ENCODE data around the gene DIAPH3. TPM values are rescaled to one million over a fixed set of nuclear protein-coding genes. Genes with fewer than 3 reads are reported as not detected.

DIAPH3 gene
- polyA plus RNA-seq, 1 of the 3 experiments (the other 2 are of a cell fraction): 5.4 TPM

DNA sequence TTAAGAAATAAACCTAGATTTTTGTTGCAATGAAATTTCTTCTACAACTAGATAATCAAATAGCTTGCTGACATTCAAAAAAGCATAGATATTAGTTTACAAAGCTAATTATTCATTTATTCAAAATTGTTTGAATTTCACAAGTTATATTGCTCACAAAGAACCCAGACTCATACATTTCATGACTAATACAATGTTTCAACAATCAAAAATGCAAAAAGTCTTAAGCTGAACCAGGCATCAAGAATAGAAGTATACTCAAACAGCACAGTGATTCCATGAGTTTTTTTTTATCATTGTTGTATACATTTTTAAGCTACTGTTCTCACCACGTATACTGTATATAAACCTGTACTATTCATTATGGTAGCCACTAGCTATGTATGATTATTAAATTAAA, 51.0 kb downstream of the DIAPH3 start:
- WGBS (ENCODE audit: low lambda C conversion rate): 97% methylated on average over 1 of the region's 1 CpG
- Histone ChIP-seq H3K36me3 (replicated peaks in 1 of 2; ENCODE audit: control insufficient read depth in 1 of 2, insufficient read depth in 2 of 2, low read length in 1 of 2) (peaks cover 9 to 45% of the 10 kb centered on the region in 2 experiments), H3K27me3 (ENCODE audit: insufficient read depth) (no peaks in the 10 kb centered on the region), H4K20me1 (ENCODE audit: insufficient read depth) (no peaks in the 10 kb centered on the region; the same call in 1 of the 2 replicates), H3F3A (replicated peaks; ENCODE audit: insufficient read depth) (peaks cover 22% of the 10 kb centered on the region), H3K9ac (no peak overlapping the region), H3K4me1 (ENCODE audit: control insufficient read depth in 1 of 2, insufficient read depth in 2 of 2, low read depth in 1 of 2, low read length in 1 of 2) (no peaks in the 10 kb centered on the region; a peak in 1 of 4 replicates), H3K27ac (ENCODE audit: low read depth in 2 of 2, low read length in 1 of 2) (peak overlapping the region in 1 of 2 experiments; percentile 40; a peak in 2 of 4 replicates), H2AFZ (ENCODE audit: low read depth) (no peak overlapping the region), H3K4me3 (ENCODE audit: low read depth in 2 of 2, low read length in 1 of 2) (no peak overlapping the region), H3K79me2 (ENCODE audit: insufficient read depth) (peaks cover 76% of the 10 kb centered on the region), H3K9me3 (peaks cover 8% of the 10 kb centered on the region; the same call in 1 of the 2 replicates), H3K9me2 (no peaks in the 10 kb centered on the region), H3K4me2 (no peak overlapping the region)
- DNase-seq: no peak
- ChIA-PET CTCF (no interaction called here), POLR2A (no interaction called here)
- TF ChIP-seq FOSL2 (IDR thresholded peaks at IDR 0.05; ENCODE audit: borderline replicate concordance, low read depth) (peak; percentile 16; the same call in 1 of the 2 replicates), JUND (IDR thresholded peaks at IDR 0.05) (no peak)

DNA sequence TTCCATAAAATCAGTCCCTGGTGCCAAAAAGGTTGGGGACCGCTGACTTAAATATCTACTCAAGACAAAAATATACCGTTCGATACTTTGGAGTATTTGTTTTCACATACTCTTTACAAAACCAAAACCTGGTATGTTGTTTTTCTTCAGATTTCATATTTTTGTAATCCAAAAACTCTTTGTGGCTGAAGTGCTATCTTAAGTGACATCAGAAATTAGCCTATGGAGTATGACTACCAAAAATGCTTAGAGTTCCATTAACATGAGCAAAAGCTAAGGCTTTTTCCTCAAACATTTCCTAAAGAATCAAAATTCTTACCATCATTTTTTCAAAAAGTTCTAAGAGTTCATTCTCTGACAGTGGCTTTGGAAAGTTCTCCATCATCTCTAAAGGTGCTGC, 52.0 kb downstream of the DIAPH3 start:
- H3K36me3 ChIP-seq (replicated peaks in 1 of 2; ENCODE audit: control insufficient read depth in 1 of 2, insufficient read depth in 2 of 2, low read length in 1 of 2): peaks cover 9 to 36% of the 10 kb centered on the region in 2 experiments
- no peak for DNase-seq
- 89% methylated on average over 3 of the region's 3 CpGs for WGBS (ENCODE audit: low lambda C conversion rate)
- H2AFZ ChIP-seq (ENCODE audit: low read depth): no peak overlapping the region
- no peaks in the 10 kb centered on the region; a peak in 1 of 4 replicates for H3K4me1 ChIP-seq (ENCODE audit: control insufficient read depth in 1 of 2, insufficient read depth in 2 of 2, low read depth in 1 of 2, low read length in 1 of 2)
- H3K27ac ChIP-seq (ENCODE audit: low read depth in 2 of 2, low read length in 1 of 2): peak overlapping the region in 1 of 2 experiments; percentile 40; a peak in 2 of 4 replicates
- no peaks in the 10 kb centered on the region; the same call in 1 of the 2 replicates for H4K20me1 ChIP-seq (ENCODE audit: insufficient read depth)
- no peak overlapping the region for H3K9ac ChIP-seq
- H3K4me2 ChIP-seq: peak overlapping the region; percentile 20; the same call in 1 of the 2 replicates
- H3K79me2 ChIP-seq (ENCODE audit: insufficient read depth): peaks cover 84% of the 10 kb centered on the region
- H3K4me3 ChIP-seq (ENCODE audit: low read depth in 2 of 2, low read length in 1 of 2): no peak overlapping the region; a peak in 1 of 4 replicates
- POLR2A ChIA-PET: no interaction called here
- peaks cover 22% of the 10 kb centered on the region for H3F3A ChIP-seq (replicated peaks; ENCODE audit: insufficient read depth)
- TF ChIP-seq IRF3 (IDR thresholded peaks at IDR 0.05; ENCODE audit: low read depth, low read length): no peak
- 0 out of 2 replicates have a peak, but pooled peaks have one; percentile 7 for TF ChIP-seq JUND (IDR thresholded peaks at IDR 0.05)
- no peak for TF ChIP-seq RCOR1 (IDR thresholded peaks at IDR 0.05; ENCODE audit: low read length)
- no peak; a peak in 1 of 4 replicates for TF ChIP-seq EP300 (IDR thresholded peaks at IDR 0.05; ENCODE audit: borderline replicate concordance in 1 of 2, low read depth in 1 of 2, low read length in 1 of 2)
- no peak for TF ChIP-seq SMC3 (IDR thresholded peaks at IDR 0.05; ENCODE audit: low read depth, low read length)
- TF ChIP-seq RXRA (IDR thresholded peaks at IDR 0.05; ENCODE audit: borderline replicate concordance, low read depth): no peak
- CTCF ChIA-PET: no interaction called here
- H3K9me2 ChIP-seq: no peaks in the 10 kb centered on the region
- H3K27me3 ChIP-seq (ENCODE audit: insufficient read depth): no peaks in the 10 kb centered on the region
- peaks cover 8% of the 10 kb centered on the region; the same call in 1 of the 2 replicates for H3K9me3 ChIP-seq

DNA sequence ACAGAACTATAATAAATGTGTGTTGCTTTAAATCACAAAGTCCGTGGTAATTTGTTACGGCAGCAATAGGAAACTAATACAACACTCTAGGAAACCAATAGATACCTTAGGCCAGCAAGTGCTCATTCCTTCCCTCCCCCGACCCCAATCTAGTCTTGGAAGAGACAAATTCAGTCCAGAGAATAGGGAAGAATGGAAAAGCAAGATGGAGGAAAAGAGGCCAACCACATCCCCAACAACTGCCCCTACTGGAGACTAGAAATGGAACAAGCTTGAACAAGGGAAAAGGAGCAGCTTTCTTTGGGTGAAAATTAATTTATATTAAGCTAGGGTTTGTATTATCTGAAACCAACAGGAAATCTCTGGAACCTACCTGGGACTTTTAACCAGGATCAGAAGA, 54.4 kb downstream of the DIAPH3 start:
- no peaks in the 10 kb centered on the region for H3K9me2 ChIP-seq
- 95% methylated on average over 3 of the region's 3 CpGs for WGBS (ENCODE audit: low lambda C conversion rate)
- ChIA-PET POLR2A (no interaction called here), CTCF (interaction anchor here (1.6 kb wide), 1 partner anchor 20 kb away, joined by 3 read pairs; no protein-coding TSS in a partner anchor)
- no peak overlapping the region for H3K27ac ChIP-seq (ENCODE audit: low read depth in 2 of 2, low read length in 1 of 2)
- no peaks in the 10 kb centered on the region; the same call in 1 of the 2 replicates for H4K20me1 ChIP-seq (ENCODE audit: insufficient read depth)
- no peaks in the 10 kb centered on the region; a peak in 1 of 4 replicates for H3K4me1 ChIP-seq (ENCODE audit: control insufficient read depth in 1 of 2, insufficient read depth in 2 of 2, low read depth in 1 of 2, low read length in 1 of 2)
- H3K4me3 ChIP-seq (ENCODE audit: low read depth in 2 of 2, low read length in 1 of 2): no peak overlapping the region
- H3K9ac ChIP-seq: no peak overlapping the region
- H3K27me3 ChIP-seq (ENCODE audit: insufficient read depth): no peaks in the 10 kb centered on the region
- H3K9me3 ChIP-seq: no peaks in the 10 kb centered on the region
- peaks cover 7 to 18% of the 10 kb centered on the region in 2 experiments for H3K36me3 ChIP-seq (replicated peaks in 1 of 2; ENCODE audit: control insufficient read depth in 1 of 2, insufficient read depth in 2 of 2, low read length in 1 of 2)
- peaks cover 84% of the 10 kb centered on the region for H3K79me2 ChIP-seq (ENCODE audit: insufficient read depth)
- H2AFZ ChIP-seq (ENCODE audit: low read depth): no peak overlapping the region
- H3F3A ChIP-seq (replicated peaks; ENCODE audit: insufficient read depth): peaks cover 21% of the 10 kb centered on the region
- no peak for DNase-seq
- H3K4me2 ChIP-seq: no peak overlapping the region
- no peak for TF ChIP-seq RAD21 (IDR thresholded peaks at IDR 0.05; ENCODE audit: low read length)
- TF ChIP-seq SMC3 (IDR thresholded peaks at IDR 0.05; ENCODE audit: low read depth, low read length): no peak
- TF ChIP-seq EP300 (IDR thresholded peaks at IDR 0.05; ENCODE audit: borderline replicate concordance in 1 of 2, low read depth in 1 of 2, low read length in 1 of 2): no peak
- no peak for TF ChIP-seq PBX3 (IDR thresholded peaks at IDR 0.05)
- TF ChIP-seq FOSL2 (IDR thresholded peaks at IDR 0.05; ENCODE audit: borderline replicate concordance, low read depth): no peak
- no peak for TF ChIP-seq RXRA (IDR thresholded peaks at IDR 0.05; ENCODE audit: borderline replicate concordance, low read depth)
- no peak for TF ChIP-seq IRF3 (IDR thresholded peaks at IDR 0.05; ENCODE audit: low read depth, low read length)
- TF ChIP-seq TCF12 (IDR thresholded peaks at IDR 0.05): no peak
- no peak for TF ChIP-seq REST (IDR thresholded peaks at IDR 0.05; ENCODE audit: low read depth, low read length)

Data from SK-N-SH (cell line).